Stomach (tissue), 9 donors: Measurements from ENCODE around the gene TBXAS1. TPM values are rescaled to one million over a fixed set of nuclear protein-coding genes. Genes with fewer than 3 reads are reported as not detected.

ENCODE experiments used
- DNase-seq, 2 donors: peaks; one replicate each; pipeline versions ENCODE4 v3.0.0 to v3.0.0-alpha.2; 2013 to 2019
- H3K27ac ChIP-seq, 5 donors: fragments of 200-600 bp in 4 of 5; sonication (generic) in 4 of 5; one replicate each; pipeline ENCODE4 v1.5.1; 2013 to 2019; ENCODE audit warnings: mild to moderate bottlenecking in 1 of 5, moderate library complexity in 1 of 5
- H3K27me3 ChIP-seq, 3 donors: fragments of 200-600 bp; sonication (generic); one replicate each; pipeline ENCODE4 v1.5.1; 2017 to 2019; ENCODE audit warnings: mixed run types in 1 of 3
- H3K36me3 ChIP-seq, 4 donors: fragments of 200-600 bp; sonication (generic); 1 replicate in 3 of 4; 2 replicates in 1 of 4; pipeline ENCODE4 v1.5.1; 2016 to 2019
- H3K4me1 ChIP-seq, 4 donors: fragments of 200-600 bp; sonication (generic); one replicate each; pipeline ENCODE4 v1.5.1; 2016 to 2019
- H3K4me3 ChIP-seq, 4 donors: fragments of 200-600 bp; sonication (generic) in 3 of 4; one replicate each; pipeline ENCODE4 v1.5.1; 2016 to 2019; ENCODE audit warnings: mild to moderate bottlenecking in 1 of 4
- H3K9me3 ChIP-seq, 4 donors: fragments of 200-600 bp; sonication (generic); one replicate each; pipeline ENCODE4 v1.5.1; 2016 to 2019
- EP300 ChIP-seq: sonication (generic); formaldehyde crosslinking; IDR thresholded peaks from one replicate; pipeline ENCODE4 v1.6.1; 2017; ENCODE audit warnings: antibody characterized with exemption
- POLR2A ChIP-seq, 4 donors: fragments of 450-650 bp; IDR thresholded peaks; one replicate each; pipeline ENCODE4 v1.6.1; 2016; ENCODE audit warnings: antibody characterized with exemption in 4 of 4, control low read depth in 2 of 4, mild to moderate bottlenecking in 1 of 4, moderate library complexity in 1 of 4
- POLR2AphosphoS5 ChIP-seq, 3 donors: sonication (generic); formaldehyde crosslinking; IDR thresholded peaks; one replicate each; pipeline ENCODE4 v1.6.1; 2016; ENCODE audit warnings: antibody characterized with exemption in 3 of 3
- WGBS, 5 donors: extraction: QIAGEN DNeasy Blood & Tissue Kit in 3 of 5; methylation state at CpG; one replicate each; pipeline versions ENCODE4 v1.1.5 to v1.1.7; 2013 to 2018; 5-methylcytosine and 5-hydroxymethylcytosine counted together
- intact Hi-C: fragments of 100-400 bp; cut with DNase I; formaldehyde crosslinking; loops from one replicate; pipeline ENCODE4 v1.15.1; 2023; ENCODE audit warnings: low total_unique reads
- polyA plus RNA-seq, 3 donors: library from polyadenylated mRNA; stranded (reverse); fragments of 200-250 nt; gene quantifications; one replicate each; pipeline ENCODE4 v1.2.3, GENCODE V29; 2013
- total RNA-seq, 5 donors: library from RNA; depleted of rRNA; stranded (reverse); fragments of >200 nt; gene quantifications; one replicate each; pipeline versions ENCODE4 v1.1.0 to v1.2.3, GENCODE V29; 2014 to 2016
- TF ChIP-seq, protein P1 (sequence below), 7 experiments: fragments of 450-650 bp in 4 of 7; fragments of 200-600 bp in 3 of 7; sonication (generic) in 3 of 7; IDR thresholded peaks; one replicate each; pipeline ENCODE4 v1.5.1; 2016 to 2019; ENCODE audit warnings: antibody characterized with exemption in 7 of 7, control low read depth in 2 of 7, mild to moderate bottlenecking in 1 of 7
- donor health status: healthy with polysubstance abuse.
- donor health status: Bipolar disorder and iron deficiency.
- donor health status: healthy.

TBXAS1 gene
- total and polyA plus RNA-seq, 8 donors, result 1.4 to 92.8 (median 15.1) TPM

DNA sequence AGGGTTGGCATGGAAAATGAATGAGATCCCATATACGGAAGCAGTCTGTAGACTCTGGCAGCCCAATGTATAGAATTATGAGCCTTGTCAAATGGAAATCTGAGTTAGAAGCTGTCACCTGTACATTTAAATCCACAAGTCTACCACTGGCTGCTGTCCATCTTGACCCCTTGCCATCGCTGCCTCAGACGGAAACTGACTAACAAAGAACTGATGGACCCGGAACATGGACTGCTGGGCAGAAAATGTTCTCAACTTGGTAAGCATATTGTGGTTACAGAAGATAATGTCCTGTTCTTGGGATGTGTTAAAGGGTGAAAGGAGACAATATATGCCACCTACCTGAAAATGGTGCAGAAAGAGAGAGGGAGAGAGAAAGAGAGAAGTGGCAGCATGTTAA is 196.2 kb downstream of the TBXAS1 start:
- 88 to 94% (median 93%) methylated on average over 4 of the region's 4 CpGs for WGBS, 5 donors
- no peak for DNase-seq
- peaks cover 0 to 8% (median 0%) of the 10 kb centered on the region in 4 donors for H3K4me1 ChIP-seq
- TF ChIP-seq POLR2AphosphoS5 (IDR thresholded peaks at IDR 0.05), result no peak
- TF ChIP-seq, protein P1, sequence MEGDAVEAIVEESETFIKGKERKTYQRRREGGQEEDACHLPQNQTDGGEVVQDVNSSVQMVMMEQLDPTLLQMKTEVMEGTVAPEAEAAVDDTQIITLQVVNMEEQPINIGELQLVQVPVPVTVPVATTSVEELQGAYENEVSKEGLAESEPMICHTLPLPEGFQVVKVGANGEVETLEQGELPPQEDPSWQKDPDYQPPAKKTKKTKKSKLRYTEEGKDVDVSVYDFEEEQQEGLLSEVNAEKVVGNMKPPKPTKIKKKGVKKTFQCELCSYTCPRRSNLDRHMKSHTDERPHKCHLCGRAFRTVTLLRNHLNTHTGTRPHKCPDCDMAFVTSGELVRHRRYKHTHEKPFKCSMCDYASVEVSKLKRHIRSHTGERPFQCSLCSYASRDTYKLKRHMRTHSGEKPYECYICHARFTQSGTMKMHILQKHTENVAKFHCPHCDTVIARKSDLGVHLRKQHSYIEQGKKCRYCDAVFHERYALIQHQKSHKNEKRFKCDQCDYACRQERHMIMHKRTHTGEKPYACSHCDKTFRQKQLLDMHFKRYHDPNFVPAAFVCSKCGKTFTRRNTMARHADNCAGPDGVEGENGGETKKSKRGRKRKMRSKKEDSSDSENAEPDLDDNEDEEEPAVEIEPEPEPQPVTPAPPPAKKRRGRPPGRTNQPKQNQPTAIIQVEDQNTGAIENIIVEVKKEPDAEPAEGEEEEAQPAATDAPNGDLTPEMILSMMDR (IDR thresholded peaks at IDR 0.05), result no peak
- TF ChIP-seq EP300, result no peak
- no peak for TF ChIP-seq POLR2A (IDR thresholded peaks at IDR 0.05)
- peaks cover 26 to 82% (median 77%) of the 10 kb centered on the region in 4 donors for H3K36me3 ChIP-seq
- no peak overlapping the region for H3K4me3 ChIP-seq
- H3K27me3 ChIP-seq, result no peaks in the 10 kb centered on the region
- H3K27ac ChIP-seq, result no peak overlapping the region
- no peaks in the 10 kb centered on the region for H3K9me3 ChIP-seq
- intact Hi-C loops, result no loop called here

DNA sequence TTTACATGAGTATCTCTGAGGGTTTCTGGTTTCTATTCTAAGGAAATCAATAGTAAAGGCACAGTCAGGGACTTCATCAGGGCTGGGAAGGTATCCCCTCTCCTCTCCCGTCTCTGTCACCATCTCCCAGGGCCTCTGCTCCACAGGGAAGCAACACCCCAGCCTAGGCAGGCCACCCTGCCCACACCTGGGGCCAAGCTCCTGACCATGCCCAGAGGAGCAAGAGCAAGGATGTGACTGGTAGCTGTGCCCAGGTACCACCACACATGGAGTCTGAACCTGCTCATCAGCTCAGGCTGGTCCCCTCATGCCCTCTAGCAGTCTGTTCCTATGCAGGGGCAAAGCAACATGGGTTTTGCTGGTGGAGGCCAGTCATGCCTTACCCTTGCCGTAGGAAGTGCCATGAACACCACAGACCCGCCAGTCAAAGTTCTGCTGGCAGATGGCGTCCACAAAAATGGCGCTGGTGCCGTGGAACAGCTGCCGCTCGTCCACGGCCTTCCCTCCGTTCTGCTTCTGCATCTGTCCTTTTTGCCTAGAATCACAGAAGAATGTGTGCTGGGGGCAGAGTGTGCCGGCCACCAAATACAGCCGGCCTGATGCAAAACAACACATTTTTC is 196.9 kb downstream of the TBXAS1 start:
- H3K27me3 ChIP-seq, result no peaks in the 10 kb centered on the region
- WGBS, 5 donors, result 55 to 97% (median 94%) methylated on average over 3 to 12 of the region's 12 CpGs
- intact Hi-C loops, result no loop called here
- no peak for DNase-seq
- no peaks in the 10 kb centered on the region for H3K9me3 ChIP-seq
- H3K36me3 ChIP-seq, result peaks cover 26 to 89% (median 83%) of the 10 kb centered on the region in 4 donors
- TF ChIP-seq EP300 (no peak), POLR2A (IDR thresholded peaks at IDR 0.05) (no peak), POLR2AphosphoS5 (IDR thresholded peaks at IDR 0.05) (no peak)
- TF ChIP-seq, protein P1 (IDR thresholded peaks at IDR 0.05), result no peak
- no peak overlapping the region for H3K4me3 ChIP-seq
- peaks cover 0 to 8% (median 0%) of the 10 kb centered on the region in 4 donors for H3K4me1 ChIP-seq
- no peak overlapping the region for H3K27ac ChIP-seq

- Histone ChIP-seq H3K9me3 (no peaks in the 10 kb centered on the region), H3K4me1 (peaks cover 0 to 8% (median 0%) of the 10 kb centered on the region in 4 donors), H3K4me3 (no peak overlapping the region), H3K27me3 (no peaks in the 10 kb centered on the region), H3K36me3 (peaks cover 26 to 87% (median 77%) of the 10 kb centered on the region in 4 donors), H3K27ac (no peak overlapping the region)
- no peak for TF ChIP-seq EP300
- TF ChIP-seq, protein P1 (IDR thresholded peaks at IDR 0.05), result no peak
- no peak for TF ChIP-seq POLR2AphosphoS5 (IDR thresholded peaks at IDR 0.05)
- DNase-seq, result no peak
- 94 to 98% (median 98%) methylated on average over 6 to 9 of the region's 9 CpGs for WGBS, 5 donors
- intact Hi-C loops, result no loop called here
Measured at GRCh38 chr7:140026935-140027334, 197.9 kb downstream of the TBXAS1 start.

DNA sequence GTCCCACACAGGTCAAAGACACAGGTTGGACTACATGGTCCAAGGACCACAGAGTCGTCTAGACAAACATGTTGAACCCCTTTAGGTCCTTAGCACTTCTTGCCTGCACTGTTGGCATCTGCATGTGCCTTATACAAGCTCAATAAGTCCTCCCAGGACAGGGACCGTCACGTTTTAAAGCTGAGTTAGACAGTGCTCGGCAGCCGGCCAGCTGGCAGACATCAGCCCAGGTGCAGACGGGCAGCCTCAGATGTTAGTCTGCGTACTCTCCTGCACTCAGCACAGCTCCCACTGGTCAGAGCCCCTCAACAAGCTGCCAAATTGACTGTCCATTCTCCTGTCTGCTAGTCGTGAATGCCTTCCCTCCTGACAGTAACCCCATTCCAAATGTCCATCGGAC is 198.8 kb downstream of the TBXAS1 start:
- peaks cover 26 to 86% (median 73%) of the 10 kb centered on the region in 4 donors for H3K36me3 ChIP-seq
- intact Hi-C loops, result no loop called here
- DNase-seq, result no peak
- TF ChIP-seq, protein P1 (IDR thresholded peaks at IDR 0.05), result no peak
- TF ChIP-seq POLR2AphosphoS5 (IDR thresholded peaks at IDR 0.05), result no peak
- TF ChIP-seq POLR2A (IDR thresholded peaks at IDR 0.05), result no peak
- no peak for TF ChIP-seq EP300
- peaks cover 0 to 1% (median 0%) of the 10 kb centered on the region in 4 donors for H3K4me1 ChIP-seq
- H3K4me3 ChIP-seq, result no peak overlapping the region
- no peak overlapping the region for H3K27ac ChIP-seq
- no peaks in the 10 kb centered on the region for H3K9me3 ChIP-seq
- 87 to 93% (median 91%) methylated on average over 9 of the region's 9 CpGs for WGBS, 5 donors
- no peaks in the 10 kb centered on the region for H3K27me3 ChIP-seq
